SH-SY5Y (cell line): ENCODE results near the gene DNMT3A.

Experiments
- GATA2 ChIP-seq: IDR thresholded peaks from 2 replicates; pipeline ENCODE4 v1.6.1; 2011; ENCODE audit warnings: mild to moderate bottlenecking, low read depth, low read length
- GATA3 ChIP-seq: IDR thresholded peaks from 2 replicates; pipeline ENCODE4 v1.6.1; 2011; ENCODE audit warnings: low read depth, mild to moderate bottlenecking, low read length, moderate library complexity

GRCh38 chr2:25219621-25220020 is 122.1 kb downstream of the DNMT3A start:
- TF ChIP-seq GATA2 = no peak
- no peak for TF ChIP-seq GATA3
